HG02763 (cell line): Measurements from ENCODE around the gene LILRA1.
"Not testable (repeated sequence)": the region's sequence is repeated elsewhere in the genome, so short reads cannot be mapped to it uniquely, and the experiment has no call there.

Experiments
- ATAC-seq: cut with Tn5 transposase; IDR thresholded peaks from one replicate; pipeline ENCODE4 v1.9.1; 2021; ENCODE audit warnings: mild to moderate bottlenecking, moderate library complexity; ENCODE audit not compliant: unreplicated experiment

The LILRA1 gene

DNA sequence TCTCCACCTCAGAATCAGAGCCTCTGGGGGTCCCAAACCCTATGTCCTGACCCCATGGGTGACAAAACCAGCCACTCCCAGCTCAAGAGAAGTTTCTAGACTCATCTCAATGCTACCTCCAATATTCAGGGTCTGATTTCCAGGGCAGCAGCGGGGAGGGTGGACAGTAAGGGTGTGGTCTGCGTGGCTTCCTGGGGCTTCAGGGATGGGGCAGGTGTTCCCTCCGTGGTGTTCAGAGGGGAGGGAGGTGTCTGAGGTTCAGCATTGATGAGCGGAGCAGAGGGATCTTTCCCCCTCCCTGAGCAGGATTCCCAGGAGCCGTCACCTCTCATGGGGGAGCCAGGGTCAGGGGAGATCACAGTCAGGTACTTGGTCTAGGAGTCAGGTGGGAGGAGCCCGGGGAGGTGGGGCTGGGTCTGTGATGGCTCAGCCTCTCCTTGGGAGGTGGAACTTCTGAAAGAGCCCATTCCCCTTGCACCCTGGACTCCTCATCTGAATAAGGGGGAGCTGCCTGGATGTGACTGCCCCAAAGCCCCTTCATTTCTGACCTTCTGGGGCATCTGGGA lies 16.9 kb upstream of the LILRA1 start:
- no peak for ATAC-seq

DNA sequence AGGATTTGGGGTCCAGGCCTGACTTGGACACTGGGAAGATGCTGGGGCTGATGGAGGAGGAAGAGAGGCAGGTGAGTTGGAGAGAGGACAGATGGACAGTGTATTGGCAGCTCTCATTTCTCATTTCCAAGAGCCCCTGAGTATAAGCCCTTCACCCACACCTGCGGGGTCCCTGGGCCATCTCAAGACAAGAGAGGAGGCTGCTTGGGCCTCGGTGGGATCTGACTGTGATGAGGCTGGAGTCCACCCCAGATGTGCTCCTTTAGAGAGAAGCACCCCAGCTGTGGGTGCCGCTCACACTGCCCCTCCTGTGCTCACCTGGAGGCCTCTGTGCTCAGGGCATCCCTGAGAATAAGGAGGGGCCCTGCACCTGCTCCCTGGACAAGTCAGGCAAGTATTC lies 16.1 kb upstream of the LILRA1 start:
- ATAC-seq, result no peak

DNA sequence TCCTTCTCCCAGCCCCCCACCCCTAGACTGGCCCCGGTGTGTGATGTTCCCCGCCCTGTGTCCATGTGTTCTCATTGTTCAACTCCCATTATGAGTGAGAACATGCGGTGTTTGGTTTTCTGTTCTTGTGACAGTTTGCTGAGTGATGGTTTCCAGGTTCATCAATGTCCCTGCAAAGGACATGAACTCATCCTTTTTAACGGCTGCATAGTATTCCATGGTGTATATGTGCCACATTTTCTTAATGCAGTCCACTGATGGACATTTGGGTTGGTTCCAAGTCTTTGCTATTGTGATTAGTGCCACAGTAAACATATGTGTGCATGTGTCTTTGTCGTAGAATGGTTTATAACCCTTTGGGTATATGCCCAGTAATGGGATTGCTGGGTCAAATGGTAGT lies 15.2 kb upstream of the LILRA1 start:
- ATAC-seq, result not testable (repeated sequence)

DNA sequence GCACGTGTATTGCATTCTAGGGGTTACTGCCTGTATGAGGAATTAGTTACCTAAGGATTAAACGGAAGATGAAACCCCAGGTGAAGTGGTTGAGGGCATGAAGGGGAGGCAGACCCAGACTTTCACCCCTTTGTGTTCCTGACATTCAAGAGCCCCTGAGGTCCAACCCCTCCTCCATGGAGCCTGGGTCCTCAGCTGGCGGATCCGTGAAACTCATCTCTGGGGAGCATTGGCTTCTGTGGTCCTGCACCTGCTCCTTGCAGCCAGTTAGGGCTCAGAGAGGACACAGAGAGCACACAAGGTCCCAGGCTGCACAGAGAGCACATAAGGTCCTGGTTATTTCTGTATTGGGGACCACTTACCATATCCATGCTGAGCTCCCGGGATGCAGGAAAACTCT lies 7.0 kb upstream of the LILRA1 start:
- ATAC-seq, result no peak

DNA sequence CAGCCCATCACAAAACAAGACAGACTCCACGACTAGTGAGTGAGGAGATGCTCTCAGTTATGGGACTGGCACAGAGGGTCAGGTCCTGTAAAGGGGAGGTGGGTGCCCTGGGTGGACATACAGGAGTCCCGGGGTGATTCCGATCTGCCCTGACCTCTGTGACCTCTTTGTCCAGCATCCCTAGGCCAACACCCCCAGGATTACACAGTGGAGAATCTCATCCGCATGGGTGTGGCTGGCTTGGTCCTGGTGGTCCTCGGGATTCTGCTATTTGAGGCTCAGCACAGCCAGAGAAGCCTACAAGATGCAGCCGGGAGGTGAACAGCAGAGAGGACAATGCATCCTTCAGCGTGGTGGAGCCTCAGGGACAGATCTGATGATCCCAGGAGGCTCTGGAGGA lies 6.4 kb upstream of the LILRA1 start:
- ATAC-seq, result no peak

DNA sequence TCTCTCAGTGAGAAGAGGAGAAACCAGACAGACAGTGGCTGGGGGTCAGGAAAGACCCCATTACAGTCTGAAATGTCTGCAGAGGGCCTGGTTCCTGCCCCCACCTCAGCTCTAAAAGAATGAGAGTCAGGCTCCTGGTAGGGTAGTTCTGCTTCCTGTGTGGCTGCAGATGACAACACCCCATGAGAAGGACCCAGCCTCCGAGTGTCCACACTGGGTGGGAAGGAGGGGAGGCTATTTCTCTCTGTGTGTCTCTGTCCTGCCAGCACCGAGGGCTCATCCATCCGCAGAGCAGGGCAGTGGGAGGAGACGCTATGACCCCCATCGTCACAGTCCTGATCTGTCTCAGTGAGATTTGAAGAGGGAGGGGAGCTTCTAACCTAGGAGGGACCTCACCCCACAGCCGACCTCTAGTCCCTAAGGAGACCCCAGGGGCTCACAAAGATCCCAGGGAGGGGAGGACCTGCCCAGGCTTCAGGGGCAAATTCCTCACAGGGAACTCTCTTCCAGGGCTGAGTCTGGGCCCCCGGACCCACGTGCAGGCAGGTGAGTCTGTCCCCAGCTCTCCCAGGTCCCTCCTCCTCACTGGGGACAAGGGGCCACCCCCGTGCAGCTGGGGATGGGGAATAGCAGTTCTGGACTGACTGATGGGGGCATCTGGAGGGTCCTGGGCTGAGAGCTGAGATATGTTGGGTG lies 647 bp downstream of the LILRA1 start:
- ATAC-seq, result not testable (repeated sequence)

DNA sequence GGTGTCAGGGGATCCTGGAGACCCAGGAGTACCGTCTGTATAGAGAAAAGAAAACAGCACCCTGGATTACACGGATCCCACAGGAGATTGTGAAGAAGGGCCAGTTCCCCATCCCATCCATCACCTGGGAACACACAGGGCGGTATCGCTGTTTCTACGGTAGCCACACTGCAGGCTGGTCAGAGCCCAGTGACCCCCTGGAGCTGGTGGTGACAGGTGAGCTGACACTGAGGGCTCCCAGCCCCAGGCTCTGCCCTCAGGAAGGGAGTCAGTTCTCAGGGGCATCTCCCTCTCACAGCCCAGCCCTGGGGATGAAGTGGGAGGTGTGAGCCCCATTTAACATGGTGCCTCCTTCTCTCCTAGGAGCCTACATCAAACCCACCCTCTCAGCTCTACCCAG lies 1.3 kb downstream of the LILRA1 start:
- no peak for ATAC-seq

DNA sequence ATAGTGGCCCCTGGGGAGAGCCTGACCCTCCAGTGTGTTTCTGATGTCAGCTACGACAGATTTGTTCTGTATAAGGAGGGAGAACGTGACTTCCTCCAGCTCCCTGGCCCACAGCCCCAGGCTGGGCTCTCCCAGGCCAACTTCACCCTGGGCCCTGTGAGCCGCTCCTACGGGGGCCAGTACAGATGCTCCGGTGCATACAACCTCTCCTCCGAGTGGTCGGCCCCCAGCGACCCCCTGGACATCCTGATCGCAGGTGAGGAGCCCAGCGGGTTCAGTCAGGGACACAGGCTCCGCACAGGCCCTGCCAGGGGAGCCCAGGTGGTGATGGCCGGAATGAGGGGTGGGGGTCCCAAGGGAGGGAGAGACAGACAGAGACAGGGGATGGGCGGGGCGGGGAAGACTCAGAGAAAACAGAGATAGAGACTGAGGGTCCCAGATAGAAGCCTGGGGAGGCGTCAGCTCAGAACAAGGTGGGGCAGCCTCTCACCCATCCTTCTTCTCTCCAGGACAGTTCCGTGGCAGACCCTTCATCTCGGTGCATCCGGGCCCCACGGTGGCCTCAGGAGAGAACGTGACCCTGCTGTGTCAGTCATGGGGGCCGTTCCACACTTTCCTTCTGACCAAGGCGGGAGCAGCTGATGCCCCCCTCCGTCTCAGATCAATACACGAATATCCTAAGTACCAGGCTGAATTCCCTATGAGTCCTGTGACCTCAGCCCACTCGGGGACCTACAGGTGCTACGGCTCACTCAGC lies 2.4 kb downstream of the LILRA1 start:
- not testable (repeated sequence) for ATAC-seq

DNA sequence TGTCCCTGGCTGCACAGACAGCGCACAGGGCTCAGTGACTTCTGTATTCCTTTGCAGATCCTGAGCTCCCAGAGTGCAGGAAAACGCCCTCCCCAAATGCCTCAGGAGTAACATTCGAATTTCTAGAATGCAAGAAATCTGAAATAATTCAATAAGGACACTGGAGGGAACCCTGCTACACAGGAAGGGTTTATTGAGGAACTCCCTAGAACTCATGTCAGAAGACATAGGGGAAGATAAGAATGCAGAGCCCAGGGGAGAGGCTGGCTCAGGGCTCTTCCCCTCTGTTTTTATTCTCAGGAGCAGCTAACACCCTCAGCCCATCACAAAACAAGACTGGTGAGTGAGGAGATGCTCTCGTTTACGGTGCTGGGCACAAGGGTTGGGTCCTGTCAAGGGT lies 6.8 kb downstream of the LILRA1 start:
- no peak for ATAC-seq

DNA sequence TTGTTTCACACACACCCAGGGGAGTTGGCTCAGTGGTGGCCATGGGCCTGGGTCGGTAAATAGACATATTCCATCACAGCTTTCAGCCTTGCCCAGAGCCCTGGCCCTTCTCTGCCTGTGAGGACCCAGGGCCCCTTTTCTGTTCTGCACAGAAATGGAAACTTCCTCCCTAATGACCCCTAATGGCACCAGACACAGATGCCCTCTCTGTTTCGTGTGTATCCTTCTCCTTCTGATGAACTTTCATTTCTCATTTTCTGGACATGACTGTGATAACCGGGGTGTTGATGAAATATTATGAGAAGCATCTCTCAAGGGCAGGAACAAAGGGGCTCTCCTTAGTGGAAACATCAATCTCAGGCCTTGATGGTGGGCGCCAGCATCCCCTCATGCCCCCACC lies 12.8 kb downstream of the LILRA1 start:
- ATAC-seq, result no peak

DNA sequence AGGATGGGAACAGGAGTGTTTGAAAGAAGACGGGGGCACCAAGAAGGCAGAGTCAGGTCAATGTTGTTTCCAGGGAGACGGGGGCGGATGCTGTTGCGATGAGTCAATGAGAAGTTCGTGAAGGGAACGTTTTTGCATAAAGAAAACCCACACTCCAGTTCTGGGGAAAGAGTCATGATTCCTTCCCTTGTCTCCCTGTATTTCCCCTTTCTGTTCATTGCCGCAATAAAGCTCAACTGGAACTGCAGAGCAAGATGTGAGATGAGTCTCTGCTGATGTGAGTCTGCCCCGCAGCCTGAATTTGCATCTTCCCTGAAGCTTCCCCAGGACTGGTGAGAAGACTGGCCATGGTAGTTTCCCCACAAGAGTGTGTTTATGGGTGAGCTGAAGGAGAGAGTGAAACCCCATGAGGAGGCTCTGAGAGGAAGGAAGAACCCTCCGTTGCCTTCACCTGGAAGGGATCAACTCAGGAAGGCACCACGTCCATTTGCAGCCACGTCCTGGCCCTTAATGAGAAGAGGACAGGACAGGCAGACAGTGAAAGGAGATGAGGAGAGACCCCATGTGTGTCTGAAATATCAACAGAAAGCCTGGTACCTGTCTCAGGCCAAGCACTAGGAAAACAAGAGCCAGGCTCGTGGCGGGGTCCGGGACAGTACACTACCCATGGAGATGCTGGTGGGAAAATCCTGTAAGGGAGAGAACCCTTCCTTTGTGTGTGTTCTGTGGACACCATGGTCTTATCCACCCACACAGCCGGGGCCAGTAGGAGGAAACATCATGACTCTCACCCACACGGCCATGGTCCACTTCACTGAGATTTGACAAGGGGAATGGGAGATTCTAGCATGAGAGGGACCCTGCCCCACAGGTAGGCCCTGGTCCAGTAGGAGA lies 13.7 kb downstream of the LILRA1 start:
- no peak for ATAC-seq

DNA sequence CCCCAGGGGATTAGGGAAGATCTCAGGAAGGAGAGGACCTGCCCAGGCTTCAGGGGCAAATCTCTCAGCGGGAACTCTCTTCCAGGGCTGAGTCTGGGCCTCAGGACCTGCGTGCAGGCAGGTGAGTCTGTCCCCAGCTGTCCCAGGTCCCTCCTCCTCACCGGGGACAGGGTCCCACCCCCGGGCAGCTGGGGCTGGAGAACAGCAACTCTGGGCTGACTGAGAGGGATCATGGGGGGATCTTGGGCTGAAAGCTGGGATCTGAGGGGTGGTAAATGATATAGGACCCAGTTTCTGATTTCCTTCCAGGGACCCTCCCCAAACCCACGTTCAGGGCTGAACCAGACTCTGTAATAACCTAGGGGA lies 14.3 kb downstream of the LILRA1 start:
- ATAC-seq, result no peak

DNA sequence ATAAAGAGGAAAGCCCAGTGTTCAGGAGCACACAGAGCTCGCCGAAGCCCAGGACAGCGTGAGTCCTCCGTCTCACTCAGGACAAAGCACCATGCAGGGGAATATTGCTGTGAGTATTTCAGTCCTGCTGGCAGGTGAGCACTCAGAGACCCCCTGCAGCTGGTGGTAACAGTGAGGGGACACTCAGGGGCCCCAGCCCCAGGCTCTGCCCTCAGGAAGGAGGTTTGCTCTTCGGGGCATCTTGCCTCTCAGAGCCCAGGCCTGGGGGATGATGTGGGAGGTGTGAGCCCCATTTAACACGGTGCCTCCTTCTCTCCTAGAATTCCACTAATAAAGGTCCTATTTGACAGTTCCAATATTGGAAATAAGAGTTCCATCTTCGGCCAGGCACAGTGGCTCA lies 14.8 kb downstream of the LILRA1 start:
- no peak for ATAC-seq

DNA sequence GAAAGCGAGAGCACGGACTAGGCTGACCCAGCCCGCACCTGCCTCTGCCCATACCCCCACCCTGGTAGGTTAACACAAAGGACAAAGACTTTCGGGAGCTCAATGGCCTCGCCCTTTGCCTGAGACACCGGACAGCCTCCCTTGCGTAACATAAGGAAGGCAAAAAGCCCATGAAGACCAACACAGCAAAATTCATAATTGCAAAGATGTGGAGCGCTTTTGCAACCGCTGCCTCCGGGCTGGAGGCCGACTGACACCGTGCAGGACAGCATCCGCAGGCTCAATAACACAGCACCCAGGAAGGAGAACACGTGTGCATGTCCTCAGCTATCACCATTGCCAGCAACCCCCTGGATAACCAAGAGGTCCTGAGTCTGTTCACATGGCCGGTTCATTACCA lies 15.4 kb downstream of the LILRA1 start:
- ATAC-seq, result no peak

DNA sequence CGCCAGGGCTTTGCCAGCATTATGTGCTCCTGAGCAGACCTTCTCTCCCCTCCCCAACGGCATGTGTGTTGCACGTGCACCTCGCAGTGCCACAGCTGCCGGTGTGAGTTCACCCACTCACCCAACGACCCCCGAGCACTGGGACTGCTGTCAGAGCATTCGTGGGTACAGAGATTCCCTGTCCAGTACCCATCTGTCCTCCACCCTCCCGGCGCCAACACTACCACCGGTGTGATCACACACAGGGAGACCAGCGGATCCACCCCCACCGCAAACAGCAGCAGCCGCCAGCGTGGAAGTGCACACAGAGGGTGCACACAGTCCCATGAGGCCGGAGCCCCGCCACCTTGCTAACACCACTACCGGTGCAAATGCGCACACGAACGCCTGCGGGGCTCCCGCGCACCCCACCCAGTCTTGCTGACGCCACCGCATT lies 15.9 kb downstream of the LILRA1 start:
- no peak for ATAC-seq

DNA sequence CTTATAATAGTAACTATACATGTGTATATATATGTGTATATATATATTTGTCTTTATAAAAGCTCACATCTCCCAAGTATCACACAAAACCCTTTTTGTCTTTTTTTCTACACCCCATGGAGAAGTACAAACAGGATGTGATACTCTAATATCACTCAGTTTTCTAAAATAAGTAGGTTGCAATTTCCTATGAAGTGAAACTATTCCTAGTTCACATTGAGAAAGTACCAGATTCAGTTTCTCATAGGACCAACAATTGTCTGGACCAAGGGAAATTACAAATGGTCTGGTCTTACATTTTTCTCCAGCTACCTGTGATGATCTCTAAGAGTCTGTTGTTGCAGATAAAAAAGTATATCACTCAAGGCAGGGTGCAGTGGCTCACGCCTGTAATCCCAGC lies 19.0 kb downstream of the LILRA1 start:
- ATAC-seq, result no peak

DNA sequence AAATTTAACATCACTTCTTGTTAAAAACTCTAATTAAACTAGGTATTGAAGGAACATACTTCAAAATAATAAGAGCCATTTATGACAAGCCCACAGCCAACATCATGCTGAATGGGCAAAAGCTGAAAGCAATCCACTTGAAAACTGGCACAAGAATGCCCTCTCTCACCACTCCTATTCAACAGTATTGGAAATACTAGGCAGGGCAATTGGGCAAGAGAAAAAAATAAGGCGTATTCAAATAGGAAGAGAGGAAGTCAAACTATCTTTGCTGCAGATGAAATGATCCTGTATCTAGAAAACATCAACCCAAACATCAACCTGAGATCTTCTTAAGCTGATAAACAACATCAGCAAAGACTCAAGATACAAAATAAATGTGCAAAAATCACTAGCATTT lies 21.3 kb downstream of the LILRA1 start:
- ATAC-seq, result no peak

DNA sequence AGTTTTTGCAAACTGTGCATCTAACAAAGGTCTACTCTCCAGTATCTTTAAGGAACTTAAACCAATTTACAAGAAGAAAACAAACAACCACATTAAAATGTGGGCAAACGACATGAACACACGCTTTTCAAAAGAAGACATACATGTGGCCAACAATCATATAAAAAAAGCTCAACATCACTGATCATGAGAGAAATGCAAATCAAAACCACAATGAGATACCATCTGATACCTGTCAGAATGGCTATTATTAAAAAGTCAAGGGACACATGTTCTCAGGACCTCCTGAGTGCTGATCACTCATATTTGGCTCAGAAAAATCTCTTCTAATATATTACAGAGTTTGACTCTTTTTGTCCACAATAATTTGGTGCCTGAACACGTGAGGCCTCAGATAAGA lies 22.6 kb downstream of the LILRA1 start:
- ATAC-seq, result no peak

DNA sequence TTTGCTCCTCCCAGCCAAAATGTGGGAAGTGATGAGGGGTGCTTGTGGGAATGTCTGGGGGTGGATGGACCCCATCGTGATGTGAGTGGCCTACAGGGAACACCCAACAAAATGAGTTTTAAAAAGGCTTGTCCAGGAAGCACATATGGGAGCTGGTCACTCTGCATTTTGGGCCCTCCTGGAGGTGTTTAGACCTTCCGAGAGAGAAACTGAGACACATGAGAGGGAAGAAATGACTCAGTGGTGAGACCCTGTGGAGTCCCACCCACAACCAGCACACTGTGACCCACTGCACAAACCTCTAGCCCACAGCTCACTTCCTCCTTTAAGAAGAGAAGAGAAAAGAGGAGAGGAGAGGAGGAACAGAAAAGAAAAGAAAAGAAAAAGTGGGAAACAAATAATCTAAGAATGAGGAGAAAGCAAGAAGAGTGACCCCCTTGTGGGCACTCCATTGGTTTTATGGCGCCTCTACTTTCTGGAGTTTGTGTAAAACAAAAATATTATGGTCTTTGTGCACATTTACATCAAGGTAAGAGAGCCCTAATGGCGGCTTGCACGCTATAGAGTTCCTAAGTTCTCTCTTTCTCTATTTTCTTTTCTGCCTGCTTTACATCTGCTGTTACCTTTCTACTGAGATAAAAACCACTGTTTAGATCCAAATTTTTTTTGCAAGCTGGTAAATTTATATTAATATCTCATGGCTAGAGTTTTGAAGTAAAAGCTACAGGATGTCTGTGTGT lies 23.6 kb downstream of the LILRA1 start:
- peak; percentile 71 for ATAC-seq

DNA sequence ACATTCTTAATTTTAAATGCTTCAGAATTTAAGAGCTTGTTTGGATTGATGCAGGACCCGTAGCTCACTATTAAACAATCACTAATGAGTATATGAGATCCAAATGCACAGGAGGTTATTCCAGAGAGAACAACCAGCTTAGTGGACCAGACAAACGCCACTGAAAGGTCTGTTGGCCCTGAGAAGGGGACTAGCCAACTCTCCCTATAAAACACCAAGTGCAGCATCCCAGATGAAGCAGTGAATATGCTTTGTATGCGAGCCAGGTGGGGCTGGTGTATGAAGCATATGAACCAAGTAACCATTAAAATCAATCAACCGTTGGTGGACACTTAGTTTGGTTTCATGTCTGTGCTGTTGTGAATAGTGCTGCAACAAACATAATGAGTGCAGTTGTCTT lies 27.0 kb downstream of the LILRA1 start:
- ATAC-seq, result no peak

DNA sequence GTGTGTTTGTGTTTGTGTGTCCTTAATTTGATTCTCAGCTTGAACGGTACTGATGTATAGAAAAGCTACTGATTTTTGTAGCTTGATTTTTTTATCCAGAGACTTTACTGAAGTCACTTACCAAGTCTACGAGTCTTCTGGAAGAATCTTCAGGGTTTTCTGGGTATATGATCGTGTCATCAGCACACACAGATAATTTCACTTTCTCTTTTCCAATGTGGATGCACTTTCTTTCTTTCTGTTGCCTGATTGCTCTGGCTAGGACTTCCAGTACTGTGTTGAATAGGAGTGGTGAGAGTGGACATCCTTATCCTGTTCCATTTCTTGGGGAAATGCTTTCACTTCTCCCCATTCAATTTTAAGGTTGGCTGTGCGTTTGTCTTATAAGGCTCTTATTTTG lies 29.0 kb downstream of the LILRA1 start:
- ATAC-seq, result no peak
